GM18907 (cell line): ENCODE results near the gene PACSIN2.

Source experiments
- ATAC-seq: cut with Tn5 transposase; IDR thresholded peaks from one replicate; pipeline ENCODE4 v1.9.1; 2021; ENCODE audit warnings: mild to moderate bottlenecking, moderate library complexity; ENCODE audit not compliant: unreplicated experiment

Gene PACSIN2

GRCh38 chr22:42833104-42833503 lies 181.8 kb downstream of the PACSIN2 start:
- no peak for ATAC-seq

GRCh38 chr22:42831712-42832111 lies 183.2 kb downstream of the PACSIN2 start:
- no peak for ATAC-seq

- no peak for ATAC-seq
These were observed 184.8 kb downstream of the PACSIN2 start for GRCh38 chr22:42830161-42830560.

- no peak for ATAC-seq
These were observed 185.6 kb downstream of the PACSIN2 start for GRCh38 chr22:42829302-42829701.

- ATAC-seq = no peak
These were observed 189.2 kb downstream of the PACSIN2 start for GRCh38 chr22:42825796-42826195.

- ATAC-seq = no peak
These were observed 193.6 kb downstream of the PACSIN2 start for GRCh38 chr22:42821386-42821785.

GRCh38 chr22:42820045-42820763 lies 194.7 kb downstream of the PACSIN2 start:
- ATAC-seq = no peak
